GM18519 (cell line): Measurements from ENCODE around the gene COL26A1.
"Not testable (repeated sequence)": the region's sequence is repeated elsewhere in the genome, so short reads cannot be mapped to it uniquely, and the experiment has no call there.

Experiments
- ATAC-seq: cut with Tn5 transposase; IDR thresholded peaks from one replicate; pipeline ENCODE4 v1.9.1; 2021; ENCODE audit warnings: mild to moderate bottlenecking, moderate library complexity; ENCODE audit not compliant: unreplicated experiment, low FRiP score

COL26A1 gene

DNA sequence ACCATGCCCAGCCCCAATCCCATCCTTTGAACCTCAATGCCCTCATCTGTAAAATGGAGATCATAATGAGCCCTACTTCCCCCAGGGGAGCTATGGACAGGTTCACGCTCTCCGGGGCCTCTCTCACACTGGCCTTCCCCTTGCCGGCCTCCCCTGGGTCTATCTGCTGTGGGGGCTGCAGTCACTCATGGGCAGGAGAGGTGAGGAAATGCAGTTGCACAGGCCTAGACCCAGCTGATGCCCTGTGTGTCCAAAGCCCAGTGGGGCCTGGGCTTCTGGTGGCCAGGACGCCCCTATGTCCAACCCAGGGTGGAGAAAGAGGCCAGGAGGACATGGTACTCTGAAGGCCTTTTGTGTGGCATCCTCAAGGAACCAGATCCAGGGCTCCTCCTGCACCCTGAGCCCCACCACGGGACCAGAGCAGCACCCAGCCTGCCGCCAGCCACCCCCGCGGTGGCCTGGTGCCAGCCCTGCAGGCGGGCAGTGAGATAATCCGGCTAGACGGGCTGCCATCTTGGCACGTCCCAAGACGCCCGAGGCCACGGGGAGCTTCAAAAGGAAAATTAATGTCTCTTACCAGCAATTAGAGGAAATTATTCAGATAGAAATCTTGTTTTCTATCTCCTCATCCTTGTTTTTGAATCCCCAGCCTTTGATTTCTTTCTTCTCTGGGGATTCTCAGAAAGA lies 227.4 kb downstream of the COL26A1 start:
- no peak for ATAC-seq

DNA sequence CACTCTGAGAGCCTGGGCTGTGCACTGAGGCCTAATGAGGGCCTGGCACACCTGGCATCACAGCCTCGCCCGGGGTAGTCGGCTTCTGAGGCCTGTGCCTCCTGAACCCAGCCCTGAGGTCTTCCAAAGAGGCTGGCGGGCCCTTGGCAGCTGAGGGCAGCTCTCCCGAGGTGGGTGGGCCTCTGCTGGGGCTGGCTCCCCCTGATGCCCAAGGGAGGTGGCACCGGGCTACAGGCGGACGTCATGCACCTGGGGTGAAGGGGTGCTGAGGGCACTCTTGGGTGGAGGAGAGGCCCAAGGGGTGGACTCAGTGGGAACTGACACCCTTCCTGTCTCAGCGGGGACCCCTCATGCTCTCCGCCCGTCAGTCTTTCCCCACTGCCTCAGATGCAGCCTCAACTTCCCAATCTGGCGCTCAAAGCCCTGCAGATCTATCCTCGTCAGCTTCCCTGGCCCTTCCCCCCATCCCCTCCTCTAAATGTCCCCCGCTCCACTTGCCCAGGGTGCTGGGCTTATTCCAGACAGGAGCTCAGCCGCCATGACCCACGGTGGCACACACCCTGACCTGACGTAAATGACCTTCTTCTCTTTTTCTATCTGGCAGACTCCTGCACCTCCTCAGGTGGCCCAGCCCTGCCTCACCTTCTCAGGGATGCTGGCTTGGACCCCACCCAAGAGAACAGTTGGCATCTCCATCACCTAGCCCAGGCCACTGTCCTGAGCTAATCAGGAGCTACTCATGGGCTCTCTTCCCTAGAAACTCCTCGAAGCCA lies 228.2 kb downstream of the COL26A1 start:
- ATAC-seq = no peak

DNA sequence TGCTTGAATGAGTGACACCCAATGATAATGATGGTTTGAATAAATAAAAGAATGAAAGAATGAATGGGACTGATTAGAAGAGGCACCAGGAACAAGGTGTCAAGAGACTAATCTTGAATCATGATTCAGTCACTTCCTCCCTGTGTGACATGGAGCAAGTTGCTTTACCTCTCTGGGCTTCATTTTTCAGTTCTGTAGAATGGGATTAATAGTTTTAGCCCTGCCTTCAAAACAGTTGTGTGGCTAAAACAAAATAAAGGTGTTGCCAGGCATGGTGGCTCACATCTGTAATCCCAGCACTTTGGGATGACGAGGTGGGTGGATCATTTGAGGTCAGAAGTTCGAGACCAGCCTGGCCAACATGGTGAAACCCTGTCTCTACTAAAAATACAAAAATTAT lies 228.8 kb downstream of the COL26A1 start:
- no peak for ATAC-seq

DNA sequence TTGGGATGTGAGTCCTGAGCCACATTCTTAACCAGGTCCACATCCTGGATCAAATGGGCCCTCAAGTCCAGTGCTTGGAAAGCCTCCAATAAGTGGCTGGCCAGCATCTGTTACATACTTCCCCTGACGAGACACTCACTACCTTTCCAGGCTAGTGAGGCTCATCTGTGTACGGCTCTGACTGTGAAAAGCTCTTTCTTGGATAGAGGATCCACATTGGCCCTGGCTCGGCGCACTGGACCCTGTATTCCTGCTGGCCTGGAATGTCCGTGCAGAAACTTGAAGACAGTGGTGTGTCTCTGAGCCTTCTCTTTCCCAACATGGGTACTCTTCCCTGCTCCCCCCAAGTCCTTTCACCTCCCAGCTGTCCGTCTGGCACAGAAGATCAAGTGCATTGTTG lies 230.9 kb downstream of the COL26A1 start:
- no peak for ATAC-seq

GRCh38 chr7:101594790-101595189 lies 232.1 kb downstream of the COL26A1 start:
- ATAC-seq = no peak

DNA sequence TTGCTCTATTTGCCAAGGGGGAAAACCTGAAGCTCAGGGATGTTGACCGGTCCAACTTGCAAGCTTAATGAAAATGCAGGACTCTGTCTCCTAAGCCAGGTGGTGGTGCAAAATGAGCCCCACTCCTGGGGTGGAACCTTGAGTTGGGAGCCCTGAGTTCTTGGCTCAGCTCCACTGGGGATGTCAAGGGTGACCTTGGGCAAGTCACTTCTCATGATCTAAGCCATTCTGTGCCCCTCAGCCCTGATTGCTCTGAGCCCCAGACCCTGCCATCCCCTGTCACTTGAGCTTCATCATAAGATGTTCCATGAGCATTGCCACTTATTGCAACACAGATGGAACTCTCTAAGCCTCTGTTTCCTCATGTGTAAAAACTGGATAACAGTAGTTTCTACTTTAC lies 232.6 kb downstream of the COL26A1 start:
- no peak for ATAC-seq

DNA sequence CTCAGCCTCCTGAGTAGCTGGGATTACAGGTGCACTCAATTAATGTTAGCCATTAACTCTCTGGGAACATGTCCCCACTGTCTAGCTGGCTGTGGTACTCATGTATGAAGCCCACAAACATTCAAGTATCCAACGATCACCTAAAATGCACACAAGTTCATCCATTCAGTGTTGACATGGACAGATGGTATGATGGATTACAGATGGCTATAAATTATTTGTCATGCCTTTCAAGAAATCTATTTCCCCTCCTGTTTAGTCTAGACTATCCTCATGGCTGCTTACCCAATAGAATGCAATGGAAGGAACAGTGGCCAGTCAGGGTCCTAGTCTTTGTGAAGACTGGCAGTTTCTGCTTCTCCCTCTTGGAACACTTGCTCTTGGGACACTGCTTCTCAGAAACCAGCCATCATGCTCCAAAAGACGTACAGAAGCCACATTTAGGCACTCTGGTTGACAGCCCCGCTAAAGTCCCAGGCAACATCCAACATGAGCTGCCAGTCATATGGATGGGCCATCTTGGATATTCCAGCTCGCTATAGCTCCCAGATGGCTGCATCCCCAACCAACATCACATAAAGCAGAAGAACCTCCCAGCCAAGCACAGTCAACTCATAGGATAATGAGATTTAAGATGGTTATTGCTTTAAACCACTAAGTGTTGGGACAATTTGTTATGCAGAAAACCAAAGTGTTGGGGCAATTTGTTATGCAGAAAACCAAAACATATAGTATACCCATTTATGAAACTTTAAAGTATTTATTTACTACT lies 233.3 kb downstream of the COL26A1 start:
- no peak for ATAC-seq

DNA sequence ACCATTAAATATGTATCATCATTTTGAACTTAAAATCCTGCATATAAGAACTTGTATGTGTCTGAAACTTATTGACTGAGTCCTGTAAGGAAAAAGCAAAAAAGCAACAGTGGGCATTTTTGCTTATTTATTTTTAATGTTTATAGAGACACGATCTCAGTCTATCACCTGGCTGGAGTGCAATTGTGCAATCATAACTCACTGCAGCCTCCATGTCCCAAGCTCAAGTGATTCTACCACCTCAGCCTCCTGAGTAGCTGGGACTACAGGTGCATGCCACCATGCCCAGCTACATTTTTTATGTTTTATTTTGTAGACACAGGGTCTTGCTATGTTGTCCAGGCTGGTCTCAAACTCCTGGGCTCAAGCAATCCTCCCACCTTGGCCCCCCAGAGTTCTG lies 234.2 kb downstream of the COL26A1 start:
- no peak for ATAC-seq

DNA sequence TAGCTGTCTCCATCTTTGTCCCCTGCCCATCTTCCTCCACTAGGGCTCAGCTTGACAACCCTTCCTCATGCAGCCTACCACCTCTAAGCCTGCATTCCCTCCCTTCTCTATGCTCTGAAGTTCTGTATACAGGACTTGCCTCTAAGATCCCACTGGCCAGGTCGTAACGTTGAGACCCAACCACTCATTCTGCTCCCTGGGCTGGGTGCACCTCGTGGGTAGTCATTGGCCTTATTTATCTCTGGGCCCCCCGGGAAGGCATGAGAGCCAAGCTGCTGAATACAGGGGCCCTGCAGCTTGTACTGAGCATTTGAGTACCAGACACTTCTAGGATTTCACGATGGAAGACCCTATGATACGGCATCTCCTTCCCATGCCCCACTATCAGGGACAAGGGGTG lies 235.3 kb downstream of the COL26A1 start:
- ATAC-seq = no peak

GRCh38 chr7:101598422-101598985 lies 235.8 kb downstream of the COL26A1 start:
- no peak for ATAC-seq

DNA sequence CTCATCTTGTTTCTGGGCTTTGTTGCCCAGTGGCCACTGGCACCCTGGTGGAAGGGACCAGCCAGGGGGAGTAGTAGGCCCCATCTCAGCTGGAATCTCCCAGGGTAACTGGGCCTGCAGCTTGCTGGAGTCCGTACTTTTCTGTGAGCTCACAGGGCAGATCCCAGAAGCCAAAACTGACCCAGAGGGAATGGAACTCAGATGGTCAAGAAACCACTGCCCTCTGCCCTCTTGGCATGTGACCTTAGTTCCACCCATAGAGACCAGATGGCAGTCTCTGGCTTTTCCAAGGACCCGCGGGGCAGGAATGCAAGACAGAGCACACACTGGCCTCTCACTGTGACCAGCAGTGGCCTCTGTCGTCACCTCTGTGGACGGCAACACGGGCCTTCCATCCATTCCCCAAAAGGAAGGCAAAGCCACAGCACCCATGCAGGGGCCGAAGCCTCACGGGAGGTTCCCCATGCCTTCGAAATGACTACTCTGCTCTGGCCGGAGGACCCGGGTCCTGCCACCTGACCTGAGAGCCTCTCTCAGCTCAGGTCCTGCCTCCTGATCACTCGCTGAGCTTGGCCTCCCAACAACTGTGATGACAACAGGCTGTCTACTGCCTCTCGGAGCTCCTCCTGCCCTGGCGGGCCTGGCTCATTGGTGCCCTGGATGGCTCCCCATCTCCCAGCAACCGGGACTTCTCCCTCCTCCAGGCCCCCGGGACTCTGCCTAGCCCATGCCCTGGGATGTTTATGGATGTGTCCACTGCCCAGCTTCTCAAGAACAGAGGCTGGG lies 236.5 kb downstream of the COL26A1 start:
- no peak for ATAC-seq

GRCh38 chr7:101599787-101600186 lies 237.1 kb downstream of the COL26A1 start:
- ATAC-seq = no peak

- ATAC-seq = no peak
These were observed 239.4 kb downstream of the COL26A1 start for GRCh38 chr7:101602082-101602481.

DNA sequence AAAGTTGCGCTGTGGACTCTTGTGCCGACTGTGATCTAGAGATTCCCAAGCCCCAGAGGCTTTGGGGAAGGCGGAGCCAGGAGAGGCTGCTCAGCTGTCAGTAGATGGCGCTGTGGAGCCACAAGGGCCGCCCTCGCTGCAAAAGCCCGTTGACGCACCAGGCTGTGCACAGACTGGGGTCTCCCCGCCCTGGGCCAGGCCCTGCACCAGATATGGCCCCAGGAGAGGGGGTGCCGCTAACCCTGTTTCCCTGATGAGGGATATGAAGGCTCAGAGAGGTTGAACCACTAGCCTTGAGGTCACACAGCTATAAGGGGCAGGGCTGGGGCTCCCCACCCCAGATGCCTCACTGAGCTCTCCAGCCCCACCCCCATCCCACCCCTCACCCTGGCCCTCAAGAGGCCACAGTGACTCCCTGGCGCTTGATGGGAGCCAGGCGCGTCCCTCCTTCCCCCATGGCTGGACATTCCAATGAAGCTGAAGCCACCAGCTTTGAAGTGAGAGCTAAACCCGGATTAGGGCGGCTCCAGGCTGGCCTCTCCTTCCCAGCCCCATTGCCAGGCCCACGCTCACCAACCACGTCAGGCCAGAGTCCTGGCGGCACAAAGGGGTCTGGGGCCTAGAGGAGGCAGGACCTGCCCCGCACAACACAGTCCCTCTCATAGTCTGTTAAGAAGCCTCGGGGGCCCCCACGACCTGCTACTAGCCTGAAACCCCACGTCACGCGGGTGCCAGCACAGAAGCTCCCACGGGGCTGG lies 240.0 kb downstream of the COL26A1 start:
- no peak for ATAC-seq

- ATAC-seq = no peak
These were observed 241.8 kb downstream of the COL26A1 start for GRCh38 chr7:101604331-101604933.

- ATAC-seq = not testable (repeated sequence)
These were observed 242.3 kb downstream of the COL26A1 start for GRCh38 chr7:101604934-101605332.

- ATAC-seq = no peak
These were observed 243.2 kb downstream of the COL26A1 start for GRCh38 chr7:101605611-101606497.

DNA sequence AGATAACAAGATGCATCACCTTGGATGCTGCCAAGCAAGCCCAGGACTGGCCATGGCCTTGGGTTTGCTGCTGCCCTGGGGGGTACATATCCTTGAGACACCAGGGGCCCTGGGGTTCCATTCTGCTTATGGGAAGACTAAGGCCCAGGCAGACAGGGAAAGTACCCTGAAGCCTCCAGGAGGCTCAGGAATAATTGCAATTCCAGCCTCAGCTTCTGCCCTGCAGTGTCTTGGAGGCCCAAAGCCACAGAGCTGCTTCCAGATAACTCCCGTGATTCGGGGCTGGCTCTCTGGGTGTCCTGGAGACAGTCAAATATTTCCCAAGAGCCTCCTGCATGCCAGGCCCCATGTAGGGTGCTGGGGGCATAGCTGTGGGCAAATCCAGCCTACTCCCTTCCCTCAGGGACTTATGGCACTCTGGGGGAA lies 243.8 kb downstream of the COL26A1 start:
- no peak for ATAC-seq
